Iris pigment epithelial cell (primary cell): ENCODE results near the gene CBR3.

Source experiments
- DNase-seq: peaks from one replicate; pipeline ENCODE4 v3.0.0-alpha.2; 2011; ENCODE audit warnings: low read depth

The CBR3 gene

GRCh38 chr21:36185523-36185922 lies 50.6 kb downstream of the CBR3 start:
- no peak for DNase-seq

GRCh38 chr21:36186081-36186480 lies 51.2 kb downstream of the CBR3 start:
- DNase-seq, result no peak

GRCh38 chr21:36186506-36187399 lies 51.9 kb downstream of the CBR3 start:
- no peak for DNase-seq

GRCh38 chr21:36188081-36188681 lies 53.3 kb downstream of the CBR3 start:
- no peak for DNase-seq

GRCh38 chr21:36188937-36189336 lies 54.1 kb downstream of the CBR3 start:
- DNase-seq, result no peak

GRCh38 chr21:36190736-36191135 lies 55.9 kb downstream of the CBR3 start:
- no peak for DNase-seq

GRCh38 chr21:36193200-36193599 lies 58.3 kb downstream of the CBR3 start:
- no peak for DNase-seq

GRCh38 chr21:36194024-36194423 lies 59.1 kb downstream of the CBR3 start:
- no peak for DNase-seq

GRCh38 chr21:36195613-36196012 lies 60.7 kb downstream of the CBR3 start:
- no peak for DNase-seq
